ENCODE results near the gene POU6F2. TPM values are rescaled to one million over a fixed set of nuclear protein-coding genes. Genes with fewer than 3 reads are reported as not detected.

POU6F2 gene
- total RNA-seq, 1 experiment from 2014 or later, result not detected

DNA sequence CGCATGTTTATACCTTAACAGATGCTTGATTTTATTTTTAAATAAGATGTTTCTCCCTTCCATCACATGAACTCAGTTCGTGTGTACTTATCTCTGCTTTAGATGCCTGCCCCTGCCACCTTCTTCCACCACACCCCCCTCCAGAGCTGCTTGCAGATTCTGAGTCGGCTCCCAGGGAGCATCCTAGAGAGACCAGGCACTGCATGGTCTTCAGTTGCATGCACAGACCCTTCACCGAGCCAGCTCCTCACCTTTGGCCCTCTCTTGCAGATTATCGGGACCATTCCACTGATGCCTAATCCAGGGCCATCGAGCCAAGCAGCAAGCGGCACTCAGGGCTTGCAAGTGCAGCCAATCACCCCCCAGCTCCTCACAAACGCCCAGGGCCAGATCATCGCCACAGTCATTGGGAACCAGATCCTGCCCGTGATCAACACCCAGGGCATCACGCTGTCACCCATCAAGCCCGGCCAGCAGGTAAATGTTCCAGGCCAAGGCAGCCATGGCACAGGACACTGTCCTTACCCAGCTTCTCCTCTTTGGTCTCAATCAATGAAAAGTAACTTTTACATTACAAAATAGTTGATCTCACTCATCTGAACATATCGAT lies 455.2 kb downstream of the POU6F2 start:
- no peak for ATAC-seq
- Histone ChIP-seq H3K27me3 (ENCODE audit: low read length) (peaks cover 9% of the 10 kb centered on the region; the same call in 1 of the 2 replicates), H2AFZ (ENCODE audit: low read length) (no peak overlapping the region), H3K79me2 (ENCODE audit: low read length) (no peaks in the 10 kb centered on the region), H3K36me3 (ENCODE audit: low read depth, low read length) (no peaks in the 10 kb centered on the region), H3K4me3 (ENCODE audit: low read length) (no peak overlapping the region), H3K9me2 (replicated peaks; ENCODE audit: low read length) (no peaks in the 10 kb centered on the region), H3K4me2 (ENCODE audit: low read length) (no peak overlapping the region), H3K9me3 (ENCODE audit: low read length) (no peaks in the 10 kb centered on the region), H3K4me1 (ENCODE audit: insufficient read depth, low read length) (peaks cover 12% of the 10 kb centered on the region), H3F3A (ENCODE audit: low read length, unreplicated experiment) (no peaks in the 10 kb centered on the region), H3K27ac (ENCODE audit: low read length) (no peak overlapping the region), H4K20me1 (ENCODE audit: low read length) (no peaks in the 10 kb centered on the region), H3K9ac (ENCODE audit: low read length) (no peak overlapping the region)
- POLR2A ChIA-PET (ENCODE audit: unreplicated experiment), result no interaction called here
- CTCF ChIA-PET, result interaction anchor here (0.5 kb wide), 1 partner anchor 18 kb away, joined by 3 read pairs; no protein-coding TSS in a partner anchor
- TF ChIP-seq CTCF (conservative IDR thresholded peaks at IDR 0.05; ENCODE audit: low read depth, low read length) (no peak), EZH2phosphoT487 (IDR thresholded peaks at IDR 0.05; ENCODE audit: borderline replicate concordance, low read length) (no peak), EZH2 (IDR thresholded peaks at IDR 0.05; ENCODE audit: low read length, unreplicated experiment) (no peak)
- BruUV-seq (replicated peaks), result no TSS peak
- intact Hi-C loops (cut with micrococcal nuclease), result no loop called here
- no peak for DNase-seq

GRCh38 chr7:39433550-39433949 lies 455.8 kb downstream of the POU6F2 start:
- H3K4me1 ChIP-seq (ENCODE audit: insufficient read depth, low read length), result peaks cover 6% of the 10 kb centered on the region
- H4K20me1 ChIP-seq (ENCODE audit: low read length), result no peaks in the 10 kb centered on the region
- CTCF ChIA-PET, result no interaction called here
- intact Hi-C loops (cut with micrococcal nuclease), result no loop called here
- H2AFZ ChIP-seq (ENCODE audit: low read length), result no peak overlapping the region
- no peak overlapping the region for H3K27ac ChIP-seq (ENCODE audit: low read length)
- no peaks in the 10 kb centered on the region for H3K9me3 ChIP-seq (ENCODE audit: low read length)
- POLR2A ChIA-PET (ENCODE audit: unreplicated experiment), result no interaction called here
- H3K79me2 ChIP-seq (ENCODE audit: low read length), result no peaks in the 10 kb centered on the region
- no peak overlapping the region for H3K4me2 ChIP-seq (ENCODE audit: low read length)
- ATAC-seq, result no peak
- peaks cover 9% of the 10 kb centered on the region; the same call in 1 of the 2 replicates for H3K27me3 ChIP-seq (ENCODE audit: low read length)
- no peak for TF ChIP-seq CTCF (conservative IDR thresholded peaks at IDR 0.05; ENCODE audit: low read depth, low read length)
- DNase-seq, result no peak
- no peaks in the 10 kb centered on the region for H3K36me3 ChIP-seq (ENCODE audit: low read depth, low read length)
- no peaks in the 10 kb centered on the region for H3K9me2 ChIP-seq (replicated peaks; ENCODE audit: low read length)
- no peak overlapping the region for H3K9ac ChIP-seq (ENCODE audit: low read length)
- no peak overlapping the region for H3K4me3 ChIP-seq (ENCODE audit: low read length)
- BruUV-seq (replicated peaks), result no TSS peak
- H3F3A ChIP-seq (ENCODE audit: low read length, unreplicated experiment), result no peaks in the 10 kb centered on the region

DNA sequence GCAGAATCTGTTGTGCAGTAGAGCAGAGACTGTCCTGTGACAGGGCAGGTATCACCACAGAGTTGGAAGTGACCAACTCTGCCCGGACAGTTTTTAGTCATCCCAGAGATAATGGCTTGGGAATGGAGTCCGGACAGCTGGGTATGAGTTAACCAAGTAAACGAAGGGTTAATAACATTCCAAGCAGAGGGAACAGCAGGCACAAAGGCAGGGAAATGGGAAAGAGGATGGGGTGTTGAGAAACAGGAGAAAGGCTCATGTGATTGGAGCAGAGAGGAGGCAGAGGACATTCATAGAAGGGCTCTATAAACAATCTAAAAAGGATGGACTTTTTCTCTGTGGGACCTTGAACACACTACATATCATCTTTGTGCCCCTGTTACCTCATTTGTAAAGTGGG lies 456.3 kb downstream of the POU6F2 start:
- Histone ChIP-seq H3K79me2 (ENCODE audit: low read length) (no peaks in the 10 kb centered on the region), H3K9me3 (ENCODE audit: low read length) (no peaks in the 10 kb centered on the region), H3K27me3 (ENCODE audit: low read length) (peaks cover 9% of the 10 kb centered on the region; the same call in 1 of the 2 replicates), H3F3A (ENCODE audit: low read length, unreplicated experiment) (no peaks in the 10 kb centered on the region), H3K27ac (ENCODE audit: low read length) (no peak overlapping the region), H3K9me2 (replicated peaks; ENCODE audit: low read length) (no peaks in the 10 kb centered on the region), H4K20me1 (ENCODE audit: low read length) (no peaks in the 10 kb centered on the region), H3K4me1 (ENCODE audit: insufficient read depth, low read length) (0 out of 2 replicates have a peak, but pooled peaks cover 5% of the 10 kb centered on the region), H2AFZ (ENCODE audit: low read length) (no peak overlapping the region), H3K4me3 (ENCODE audit: low read length) (no peak overlapping the region), H3K4me2 (ENCODE audit: low read length) (no peak overlapping the region), H3K36me3 (ENCODE audit: low read depth, low read length) (no peaks in the 10 kb centered on the region), H3K9ac (ENCODE audit: low read length) (no peak overlapping the region)
- no TSS peak for BruUV-seq (replicated peaks)
- POLR2A ChIA-PET (ENCODE audit: unreplicated experiment), result no interaction called here
- DNase-seq (no peak), ATAC-seq (no peak)
- no peak for TF ChIP-seq EZH2 (IDR thresholded peaks at IDR 0.05; ENCODE audit: low read length, unreplicated experiment)
- no peak for TF ChIP-seq CTCF (conservative IDR thresholded peaks at IDR 0.05; ENCODE audit: low read depth, low read length)
- TF ChIP-seq EZH2phosphoT487 (IDR thresholded peaks at IDR 0.05; ENCODE audit: borderline replicate concordance, low read length), result no peak
- intact Hi-C loops (cut with micrococcal nuclease), result no loop called here
- CTCF ChIA-PET, result no interaction called here

All from PC-3 (cell line).